HEK293 (cell line): ENCODE data around the gene CST2.

Experiments
- CTCF ChIA-PET: fragments of 350-600 bp; formaldehyde crosslinking; extraction: SDS; loops from one replicate; lab custom pipeline; 2021; ENCODE audit warnings: antibody characterized with exemption; lab: Yijun Ruan, JAX
- POLR2A ChIA-PET: fragments of 300-600 bp; formaldehyde crosslinking; extraction: SDS; loops from one replicate; lab custom pipeline; 2020; ENCODE audit warnings: antibody characterized with exemption, inconsistent platforms; lab: Yijun Ruan, JAX
- H3K27ac ChIP-seq: fragments of 200-500 bp; sonication (Bioruptor generic); 2 replicates; pipeline ENCODE4 v1.5.1; 2014; ENCODE audit warnings: low read depth, low read length, control low read depth, inconsistent platforms; ENCODE audit errors: extremely low read depth
- H3K36me3 ChIP-seq, 2 experiments: fragments of 200-500 bp in 1 of 2; sonication (Bioruptor generic) in 1 of 2; 1 replicate in 1 of 2; 2 replicates in 1 of 2; pipeline ENCODE4 v1.5.1; 2014 to 2017; ENCODE audit warnings: inconsistent platforms in 2 of 2, low read length in 2 of 2; ENCODE audit not compliant: control insufficient read depth in 2 of 2, insufficient read depth in 1 of 2
- H3K4me1 ChIP-seq: fragments of 200-500 bp; sonication (Bioruptor generic); 2 replicates; pipeline ENCODE4 v1.5.1; 2014; ENCODE audit warnings: mild to moderate bottlenecking, low read length, inconsistent platforms; ENCODE audit not compliant: control insufficient read depth, insufficient read depth
- H3K4me3 ChIP-seq: 2 replicates; pipeline ENCODE4 v1.5.1; 2011; ENCODE audit warnings: low read depth, mild to moderate bottlenecking, control low read depth, low read length, moderate library complexity
- H3K9me3 ChIP-seq: fragments of 200-500 bp; sonication (Bioruptor generic); 2 replicates; pipeline ENCODE4 v1.5.1; 2014; ENCODE audit warnings: low read depth, low read length, inconsistent platforms; ENCODE audit not compliant: control insufficient read depth, insufficient read depth
- GLIS1 ChIP-seq: fragments of 450-650 bp; formaldehyde crosslinking; IDR thresholded peaks from 2 replicates; pipeline ENCODE4 v1.5.1; 2016; ENCODE audit warnings: missing biosample characterization, missing genetic modification characterization
- GLIS2 ChIP-seq: fragments of 450-650 bp; formaldehyde crosslinking; IDR thresholded peaks from 2 replicates; pipeline ENCODE4 v1.5.1; 2016; ENCODE audit warnings: missing biosample characterization, missing genetic modification characterization
- HOXC10 ChIP-seq: sonication (generic); formaldehyde crosslinking; IDR thresholded peaks from 2 replicates; pipeline ENCODE4 v1.8.1; 2023; ENCODE audit warnings: mild to moderate bottlenecking, missing genetic modification reagents
- KLF1 ChIP-seq: fragments of 450-650 bp; formaldehyde crosslinking; IDR thresholded peaks from 2 replicates; pipeline ENCODE4 v1.5.1; 2016; ENCODE audit warnings: missing biosample characterization, missing genetic modification characterization
- OSR2 ChIP-seq: fragments of 450-650 bp; formaldehyde crosslinking; IDR thresholded peaks from 2 replicates; pipeline ENCODE4 v1.5.1; 2016; ENCODE audit warnings: missing biosample characterization, missing genetic modification characterization
- PRDM1 ChIP-seq: fragments of 450-650 bp; formaldehyde crosslinking; IDR thresholded peaks from 2 replicates; pipeline ENCODE4; 2016; ENCODE audit warnings: missing biosample characterization, missing genetic modification characterization
- PRDM10 ChIP-seq: fragments of 450-650 bp; formaldehyde crosslinking; IDR thresholded peaks from 2 replicates; pipeline ENCODE4 v1.5.1; 2016; ENCODE audit warnings: missing biosample characterization, missing genetic modification characterization
- WT1 ChIP-seq: fragments of 450-650 bp; formaldehyde crosslinking; IDR thresholded peaks from 2 replicates; pipeline ENCODE4 v1.5.1; 2016; ENCODE audit warnings: missing biosample characterization, missing genetic modification characterization
- ZBTB10 ChIP-seq: fragments of 450-650 bp; formaldehyde crosslinking; IDR thresholded peaks from 2 replicates; pipeline ENCODE4 v1.5.1; 2016; ENCODE audit warnings: missing biosample characterization, missing genetic modification characterization
- ZBTB44 ChIP-seq: fragments of 450-650 bp; IDR thresholded peaks from 2 replicates; pipeline ENCODE4 v1.5.1; 2018; ENCODE audit warnings: missing biosample characterization, mild to moderate bottlenecking, missing genetic modification characterization
- ZBTB7A ChIP-seq: fragments of 450-650 bp; formaldehyde crosslinking; IDR thresholded peaks from 2 replicates; pipeline ENCODE4 v1.5.1; 2016; ENCODE audit warnings: low read depth, missing biosample characterization, missing genetic modification characterization
- ZFP69B ChIP-seq: fragments of 450-650 bp; formaldehyde crosslinking; IDR thresholded peaks from 2 replicates; pipeline ENCODE4 v1.5.1; 2016; ENCODE audit warnings: missing biosample characterization, missing genetic modification characterization
- ZIC2 ChIP-seq: fragments of 450-650 bp; formaldehyde crosslinking; IDR thresholded peaks from 2 replicates; pipeline ENCODE4 v1.5.1; 2016; ENCODE audit warnings: missing biosample characterization, missing genetic modification characterization
- ZNF121 ChIP-seq: fragments of 450-650 bp; formaldehyde crosslinking; IDR thresholded peaks from 2 replicates; pipeline ENCODE4 v1.5.1; 2016; ENCODE audit warnings: missing biosample characterization, missing genetic modification characterization
- ZNF148 ChIP-seq: fragments of 450-650 bp; formaldehyde crosslinking; IDR thresholded peaks from 2 replicates; pipeline ENCODE4 v1.5.0; 2017; ENCODE audit warnings: missing biosample characterization, missing genetic modification characterization, borderline replicate concordance
- ZNF169 ChIP-seq: fragments of 450-650 bp; formaldehyde crosslinking; IDR thresholded peaks from 2 replicates; pipeline ENCODE4 v1.5.1; 2016; ENCODE audit warnings: missing biosample characterization, missing genetic modification characterization
- ZNF19 ChIP-seq: fragments of 450-650 bp; formaldehyde crosslinking; IDR thresholded peaks from 2 replicates; pipeline ENCODE4; 2016; ENCODE audit warnings: missing biosample characterization, missing genetic modification characterization, low read depth
- ZNF302 ChIP-seq: fragments of 450-650 bp; formaldehyde crosslinking; IDR thresholded peaks from 2 replicates; pipeline ENCODE4 v1.5.1; 2016; ENCODE audit warnings: missing biosample characterization, missing genetic modification characterization, low read depth
- ZNF391 ChIP-seq: fragments of 450-650 bp; formaldehyde crosslinking; IDR thresholded peaks from 2 replicates; pipeline ENCODE4 v1.5.1; 2016; ENCODE audit warnings: low read depth, missing biosample characterization, missing genetic modification characterization, borderline replicate concordance
- ZNF473 ChIP-seq: fragments of 450-650 bp; formaldehyde crosslinking; IDR thresholded peaks from 2 replicates; pipeline ENCODE4 v1.5.1; 2017; ENCODE audit warnings: missing biosample characterization, missing genetic modification characterization
- ZNF549 ChIP-seq: fragments of 450-650 bp; IDR thresholded peaks from 2 replicates; pipeline ENCODE4 v1.5.1; 2018; ENCODE audit warnings: missing biosample characterization, missing genetic modification characterization, mild to moderate bottlenecking, inconsistent platforms, moderate library complexity
- ZNF621 ChIP-seq: fragments of 450-650 bp; formaldehyde crosslinking; IDR thresholded peaks from 2 replicates; pipeline ENCODE4 v1.5.1; 2017; ENCODE audit warnings: missing biosample characterization, missing genetic modification characterization
- ZNF843 ChIP-seq: fragments of 450-650 bp; formaldehyde crosslinking; IDR thresholded peaks from 2 replicates; pipeline ENCODE4 v1.5.1; 2016; ENCODE audit warnings: missing biosample characterization, missing genetic modification characterization
- ZSCAN23 ChIP-seq: fragments of 450-650 bp; formaldehyde crosslinking; IDR thresholded peaks from 2 replicates; pipeline ENCODE4 v1.5.1; 2016; ENCODE audit warnings: missing biosample characterization, missing genetic modification characterization
- ZSCAN30 ChIP-seq: fragments of 450-650 bp; IDR thresholded peaks from 2 replicates; pipeline ENCODE4 v1.5.1; 2018; ENCODE audit warnings: missing biosample characterization, mild to moderate bottlenecking, missing genetic modification characterization, moderate library complexity
- ZXDB ChIP-seq: fragments of 450-650 bp; formaldehyde crosslinking; IDR thresholded peaks from 2 replicates; pipeline ENCODE4 v1.5.1; 2016; ENCODE audit warnings: missing biosample characterization, missing genetic modification characterization

CST2 gene

GRCh38 chr20:23826541-23827021 lies at the start of gene CST2:
Gene CST2 (minus strand): TSS chr20:23826729. CDS start chr20:23826660, 69 bp downstream.
- ChIA-PET POLR2A (no interaction called here), CTCF (no interaction called here)
- Histone ChIP-seq H3K27ac (no peak within 1 kb of the TSS), H3K9me3 (no peaks in the 10 kb centered on the region), H3K4me1 (no peaks in the 10 kb centered on the region), H3K36me3 (no peaks in the 10 kb centered on the region), H3K4me3 (no peak within 1 kb of the TSS)
- TF ChIP-seq ZNF19 (tag by site-specific recombination) (no peak), WT1 (peak; percentile 41; the same call in 1 of the 2 replicates), ZBTB7A (tag by site-specific recombination) (no peak), ZNF473 (tag by site-specific recombination) (no peak)

- ChIA-PET CTCF (no interaction called here), POLR2A (no interaction called here)
- no peaks in the 10 kb centered on the region for H3K9me3 ChIP-seq
- no peaks in the 10 kb centered on the region for H3K36me3 ChIP-seq
- no peak overlapping the region for H3K27ac ChIP-seq
- H3K4me1 ChIP-seq: no peaks in the 10 kb centered on the region
- no peak overlapping the region for H3K4me3 ChIP-seq
- no peak for TF ChIP-seq ZNF843
- no peak for TF ChIP-seq ZSCAN30 (tag by site-specific recombination)
- TF ChIP-seq HOXC10 (CRISPR knock-in tag): no peak
- peak; percentile 29; the same call in 1 of the 2 replicates for TF ChIP-seq OSR2 (tag by site-specific recombination)
- no peak for TF ChIP-seq ZNF391 (tag by site-specific recombination)
- TF ChIP-seq ZNF121 (tag by site-specific recombination): no peak
- no peak for TF ChIP-seq ZBTB44
- no peak for TF ChIP-seq ZFP69B (tag by site-specific recombination)
- TF ChIP-seq ZNF549 (tag by site-specific recombination): no peak
- no peak for TF ChIP-seq ZSCAN23 (tag by site-specific recombination)
- no peak for TF ChIP-seq ZXDB
- no peak for TF ChIP-seq GLIS2 (tag by site-specific recombination)
- peak; percentile 92 for TF ChIP-seq ZIC2
- no peak for TF ChIP-seq ZNF169 (tag by site-specific recombination)
- no peak for TF ChIP-seq ZNF148 (tag by site-specific recombination)
- no peak for TF ChIP-seq ZNF621
- TF ChIP-seq PRDM10: no peak
- TF ChIP-seq ZBTB10 (tag by site-specific recombination): no peak
- no peak for TF ChIP-seq KLF1 (tag by site-specific recombination)
- TF ChIP-seq GLIS1 (tag by site-specific recombination): peak; percentile 95
- TF ChIP-seq PRDM1 (tag by site-specific recombination): no peak
- TF ChIP-seq ZNF302: no peak
Measured at GRCh38 chr20:23875606-23876237, 49.2 kb upstream of the CST2 start.
